GM18499 (cell line): ENCODE data around the gene ACOD1.

Experiments
- ATAC-seq: cut with Tn5 transposase; IDR thresholded peaks from one replicate; pipeline ENCODE4 v1.9.1; 2021; ENCODE audit warnings: moderate number of reproducible peaks; ENCODE audit not compliant: insufficient read depth, unreplicated experiment

ACOD1 gene

DNA sequence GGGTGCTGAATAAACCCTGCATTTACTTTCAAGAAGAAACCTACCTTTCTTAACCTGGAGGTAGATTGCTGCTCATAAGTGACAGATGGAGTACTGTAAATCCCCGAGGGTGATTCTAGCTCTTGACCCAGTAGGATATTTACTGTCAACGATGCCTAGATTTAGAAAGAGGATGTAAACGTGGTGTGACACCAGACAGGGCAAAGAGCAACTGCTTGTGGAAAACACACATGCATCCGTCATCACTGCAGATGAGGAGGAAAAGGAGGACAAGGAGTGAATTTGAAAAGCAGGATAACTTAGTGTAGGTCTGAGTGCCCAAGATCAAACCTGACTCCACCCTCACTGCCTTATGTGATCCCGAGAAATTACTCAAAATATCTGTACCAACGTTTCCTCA lies 33.8 kb downstream of the ACOD1 start:
- ATAC-seq, result no peak

DNA sequence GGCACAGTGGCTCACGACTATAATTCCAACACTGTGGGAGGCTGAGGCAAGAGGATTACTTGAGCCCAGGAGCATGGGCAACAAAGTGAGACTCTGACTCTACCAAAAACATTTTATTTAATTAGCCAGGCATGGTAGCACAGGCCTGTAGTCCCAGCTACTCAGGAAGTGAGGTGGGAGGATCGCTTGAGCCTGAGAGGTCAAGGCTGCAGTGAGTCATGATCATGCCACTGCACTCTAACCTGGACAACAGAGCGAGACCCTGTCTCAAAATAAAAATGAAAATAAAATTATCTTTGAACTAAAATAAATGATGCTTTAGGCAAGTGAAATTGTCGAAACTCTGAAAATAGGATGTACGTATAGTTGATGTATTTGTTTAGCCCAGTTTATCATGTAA lies 35.4 kb downstream of the ACOD1 start:
- no peak for ATAC-seq

DNA sequence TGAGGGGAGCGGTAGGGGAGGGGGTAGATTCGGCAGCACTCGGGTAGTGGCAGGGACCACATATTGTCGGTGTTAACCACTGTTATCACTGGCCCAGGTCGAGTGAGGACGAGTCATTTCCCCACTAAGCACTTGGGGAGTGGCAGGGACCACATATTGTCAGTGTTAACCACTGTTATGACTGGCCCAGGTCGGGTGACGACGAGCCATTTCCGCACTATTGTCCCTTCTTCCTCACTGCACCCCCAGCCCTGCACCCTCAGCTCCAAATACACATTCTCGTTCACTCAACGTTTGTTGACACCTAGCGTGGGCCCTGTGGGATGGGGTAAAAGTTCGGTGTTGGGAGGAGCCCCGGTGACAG lies 43.1 kb downstream of the ACOD1 start:
- ATAC-seq, result peak; percentile 65

DNA sequence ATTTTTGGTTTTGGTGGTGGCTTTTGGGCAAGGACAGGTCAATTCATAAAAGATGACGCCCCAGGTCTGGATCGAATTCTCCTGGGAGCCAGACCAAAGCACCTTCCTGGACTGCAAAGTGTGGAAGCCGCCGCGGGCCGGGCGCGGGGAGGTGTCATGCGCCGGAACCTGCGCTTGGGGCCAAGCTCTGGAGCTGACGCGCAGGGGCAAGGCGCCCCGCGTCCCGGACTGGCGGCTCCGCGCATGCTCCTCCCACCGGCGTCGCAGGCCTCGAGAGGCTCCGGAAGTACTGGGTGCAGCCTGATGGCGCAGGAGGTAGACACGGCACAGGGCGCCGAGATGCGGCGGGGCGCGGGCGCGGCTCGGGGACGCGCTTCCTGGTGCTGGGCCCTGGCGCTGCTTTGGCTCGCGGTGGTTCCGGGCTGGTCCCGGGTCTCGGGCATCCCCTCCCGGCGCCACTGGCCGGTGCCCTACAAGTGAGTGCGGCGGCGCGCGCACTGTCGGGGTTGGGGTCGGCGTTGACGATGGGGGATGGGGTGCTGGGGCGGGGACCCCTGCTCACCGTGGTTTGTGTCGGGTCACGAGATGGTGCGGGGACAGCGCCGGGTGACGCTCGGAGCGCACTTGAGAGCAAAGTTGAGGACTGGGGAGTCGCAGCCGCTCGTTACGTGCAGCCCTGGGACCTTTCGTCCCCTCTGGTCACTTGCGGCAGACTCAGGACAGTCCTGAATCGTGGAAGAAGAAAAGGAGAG lies 43.7 kb downstream of the ACOD1 start, which contains the start of gene CLN5:
Gene CLN5, plus strand, starts transcription at position 286 of the 752 bp plus-strand sequence. Its CDS starts 18 bp downstream, at position 304.
- ATAC-seq, result peak; percentile 71

DNA sequence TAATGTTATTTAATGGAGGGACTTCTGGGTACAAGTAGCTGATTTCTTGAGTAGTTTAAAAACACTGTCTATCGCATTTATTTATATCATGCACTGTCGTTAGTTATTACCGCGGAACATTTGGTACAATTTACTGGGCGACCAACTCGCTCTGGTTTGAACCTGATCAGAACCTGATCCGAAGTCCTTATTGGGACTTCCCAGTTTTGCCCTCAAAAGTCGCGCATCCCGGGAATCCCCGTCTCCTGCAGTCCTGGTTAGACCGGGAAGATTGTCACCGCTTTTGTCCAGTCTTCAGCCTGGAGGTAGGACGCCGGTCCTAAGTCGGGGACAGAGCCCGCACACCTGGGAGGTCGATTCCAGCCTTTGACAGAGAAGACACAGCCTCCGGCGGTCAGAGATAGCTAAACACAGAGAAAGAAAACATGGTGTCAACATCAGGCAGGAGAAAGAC lies 44.3 kb downstream of the ACOD1 start:
- ATAC-seq, result no peak

DNA sequence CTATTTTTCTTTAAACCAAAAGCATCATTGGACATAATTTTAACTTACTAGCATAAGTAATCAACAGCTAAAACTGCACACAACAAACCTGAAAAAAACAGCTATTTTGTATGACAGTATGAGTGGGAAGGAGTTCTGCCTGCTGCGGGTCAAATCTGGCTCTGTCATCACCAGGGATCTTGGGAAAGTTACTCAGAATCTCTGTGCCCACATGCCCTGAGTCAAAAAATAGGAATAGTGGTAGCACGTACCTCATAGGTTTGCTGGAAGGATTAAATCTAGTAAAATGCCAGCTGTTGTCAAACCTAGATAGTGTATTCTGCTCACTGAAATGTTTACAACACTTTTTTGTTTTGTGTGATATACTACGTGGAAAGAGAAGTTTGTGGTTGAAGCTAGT lies 44.7 kb downstream of the ACOD1 start:
- no peak for ATAC-seq

DNA sequence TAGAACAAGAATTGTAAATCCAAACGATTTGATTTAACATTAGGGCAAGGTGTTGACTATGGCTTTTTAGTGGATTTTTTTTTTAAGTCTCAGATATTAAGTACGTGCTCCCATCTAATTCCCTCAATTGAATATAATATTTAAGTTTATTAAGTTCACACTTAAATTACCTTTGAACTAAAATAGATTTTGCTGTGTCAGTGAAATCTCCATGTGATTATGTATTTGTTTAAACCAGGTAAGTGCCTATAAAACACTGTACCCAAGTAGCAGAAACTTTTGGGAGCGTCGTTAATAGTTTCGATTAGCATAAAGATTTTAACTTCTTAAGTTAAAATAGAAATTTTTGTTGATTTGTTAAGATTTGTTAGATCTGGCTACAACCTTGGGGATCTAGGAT lies 45.2 kb downstream of the ACOD1 start:
- ATAC-seq, result no peak

DNA sequence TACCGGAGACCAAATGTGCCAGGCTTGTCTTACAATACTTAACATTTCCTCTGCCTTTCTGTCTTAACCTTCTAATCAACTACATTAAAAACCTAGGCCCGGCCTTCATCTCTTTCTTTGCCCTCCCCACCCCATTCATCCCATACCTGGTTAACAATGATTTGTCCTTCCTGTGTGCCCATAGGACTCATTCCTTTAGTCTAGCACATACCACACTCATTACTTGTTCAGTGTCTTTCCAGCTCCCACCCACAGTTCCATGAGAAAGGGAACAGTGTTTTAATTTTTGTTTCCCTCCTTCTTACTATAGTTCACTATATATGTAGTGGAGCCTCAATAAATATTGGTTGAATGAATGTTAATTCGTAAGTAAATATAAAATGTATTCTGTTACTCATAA lies 46.0 kb downstream of the ACOD1 start:
- no peak for ATAC-seq

DNA sequence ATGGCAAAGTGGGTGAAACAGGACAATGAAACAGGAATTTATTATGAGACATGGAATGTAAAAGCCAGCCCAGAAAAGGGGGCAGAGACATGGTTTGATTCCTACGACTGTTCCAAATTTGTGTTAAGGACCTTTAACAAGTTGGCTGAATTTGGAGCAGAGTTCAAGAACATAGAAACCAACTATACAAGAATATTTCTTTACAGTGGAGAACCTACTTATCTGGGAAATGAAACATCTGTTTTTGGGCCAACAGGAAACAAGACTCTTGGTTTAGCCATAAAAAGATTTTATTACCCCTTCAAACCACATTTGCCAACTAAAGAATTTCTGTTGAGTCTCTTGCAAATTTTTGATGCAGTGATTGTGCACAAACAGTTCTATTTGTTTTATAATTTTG lies 52.2 kb downstream of the ACOD1 start:
- ATAC-seq, result no peak

DNA sequence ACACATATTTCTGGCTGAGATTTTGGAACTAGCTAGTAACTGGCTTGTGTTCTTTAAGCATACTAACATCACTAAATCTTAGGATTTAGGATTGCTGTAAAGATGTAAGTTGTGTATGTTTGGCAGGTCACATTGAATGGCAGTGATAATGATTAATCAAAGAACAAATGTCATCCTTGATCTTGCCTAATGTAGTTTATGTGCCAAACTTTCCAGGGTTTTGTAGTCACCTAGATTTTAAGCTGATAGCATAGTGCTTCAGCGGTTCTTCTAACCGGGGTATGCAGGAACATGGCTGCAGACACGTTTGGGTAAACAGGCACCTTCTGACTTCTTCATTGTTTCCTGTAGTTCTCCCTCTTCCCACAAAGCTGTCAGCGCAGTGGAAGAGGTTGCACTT lies 53.2 kb downstream of the ACOD1 start:
- ATAC-seq, result no peak

DNA sequence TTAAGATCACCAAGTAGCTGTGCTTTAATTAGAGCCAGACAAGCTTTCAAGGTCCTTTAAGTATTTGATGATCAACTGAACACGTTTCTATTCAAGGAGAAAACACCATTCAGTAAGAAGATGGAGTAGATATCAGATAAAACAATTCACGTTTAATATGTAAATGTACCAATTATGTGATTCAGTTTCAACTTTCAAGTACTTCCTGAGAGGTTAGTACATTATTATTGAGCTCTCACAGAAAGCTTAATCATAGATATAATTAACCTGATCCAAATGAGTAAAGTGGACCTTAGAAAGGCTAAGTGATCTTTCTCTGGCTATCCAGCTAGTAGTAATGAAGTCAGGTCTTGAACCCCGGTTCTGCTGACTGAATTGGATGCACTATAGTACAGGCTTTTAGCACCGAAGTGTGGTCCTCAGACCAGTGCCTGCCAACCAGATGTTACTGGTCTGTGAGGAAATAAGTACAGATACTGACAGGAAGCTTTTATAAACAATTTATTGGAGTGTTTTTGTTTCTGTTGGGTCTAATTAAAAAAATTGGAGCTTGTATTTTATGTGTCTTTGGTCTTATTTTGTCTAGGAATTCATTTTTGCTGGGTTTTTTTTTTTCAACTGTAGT lies 53.8 kb downstream of the ACOD1 start:
- no peak for ATAC-seq

DNA sequence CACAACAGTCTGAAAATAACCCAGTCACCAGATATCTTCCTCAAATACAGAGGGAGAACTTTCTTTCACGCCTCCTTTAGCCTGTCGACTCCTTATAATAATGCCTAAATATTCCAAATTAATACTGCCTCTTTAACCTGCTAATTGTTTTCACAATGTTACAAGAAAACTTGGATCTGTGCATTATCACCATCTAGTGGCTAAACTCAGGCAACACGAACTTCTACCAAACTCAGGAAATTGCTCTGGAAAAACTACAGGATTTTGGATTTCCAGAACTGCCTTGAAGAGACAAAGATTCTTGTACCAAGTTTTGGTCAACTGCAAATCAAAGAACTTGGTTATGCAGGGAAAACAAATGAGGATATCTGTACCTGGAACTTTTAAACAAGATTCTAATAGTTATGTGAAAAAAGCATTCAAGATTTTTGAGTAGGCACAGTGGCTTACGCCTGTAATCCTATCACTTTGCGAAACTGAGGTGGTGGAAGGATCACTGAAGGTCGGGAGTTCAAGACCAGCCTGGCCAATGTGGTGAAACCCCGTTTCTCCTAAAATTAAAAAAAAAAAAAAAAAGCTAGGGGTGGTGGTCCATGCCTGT lies 54.4 kb downstream of the ACOD1 start:
- ATAC-seq, result no peak
